ENCODE results near the gene SENP6.

- no peak for TF ChIP-seq CTCF (IDR thresholded peaks at IDR 0.05)
- TF ChIP-seq EZH2 (IDR thresholded peaks at IDR 0.05) = no peak
- TF ChIP-seq EZH2phosphoT487 (IDR thresholded peaks at IDR 0.05) = no peak
Observed at GRCh38 chr6:75623491-75623890, 21.8 kb downstream of the SENP6 start.
